Sigmoid colon (tissue), 7 donors: Measurements from ENCODE around the gene PLEKHA7. TPM values are rescaled to one million over a fixed set of nuclear protein-coding genes. Genes with fewer than 3 reads are reported as not detected.

Experiments
- DNase-seq: peaks from one replicate; pipeline ENCODE4 v3.0.0-alpha.2; 2019
- H3K27ac ChIP-seq, 4 donors: fragments of 200-600 bp; sonication (generic); one replicate each; pipeline ENCODE4 v1.5.1; 2016 to 2019; ENCODE audit warnings: mild to moderate bottlenecking in 1 of 4
- H3K27me3 ChIP-seq, 3 donors: fragments of 200-600 bp; sonication (generic); one replicate each; pipeline ENCODE4 v1.5.1; 2019; ENCODE audit warnings: mild to moderate bottlenecking in 1 of 3
- H3K36me3 ChIP-seq, 4 donors: fragments of 200-600 bp; sonication (generic); one replicate each; pipeline ENCODE4 v1.5.1; 2016 to 2019
- H3K4me1 ChIP-seq, 4 donors: fragments of 200-600 bp; sonication (generic); one replicate each; pipeline ENCODE4 v1.5.1; 2017 to 2019
- H3K4me3 ChIP-seq, 4 donors: fragments of 200-600 bp; sonication (generic); one replicate each; pipeline ENCODE4 v1.5.1; 2017 to 2019; ENCODE audit warnings: mild to moderate bottlenecking in 2 of 4, moderate library complexity in 1 of 4
- H3K9me3 ChIP-seq, 4 donors: fragments of 200-600 bp in 3 of 4; sonication (generic) in 3 of 4; one replicate each; pipeline versions ENCODE4 v1.5.1 to v1.6.1; 2013 to 2019
- EP300 ChIP-seq, 4 donors: sonication (generic); formaldehyde crosslinking; IDR thresholded peaks; one replicate each; pipeline ENCODE4 v1.6.1; 2017; ENCODE audit warnings: antibody characterized with exemption in 4 of 4
- POLR2A ChIP-seq, 2 donors: fragments of 450-650 bp; IDR thresholded peaks; one replicate each; pipeline ENCODE4 v1.6.1; 2016; ENCODE audit warnings: antibody characterized with exemption in 2 of 2, mild to moderate bottlenecking in 2 of 2, moderate library complexity in 2 of 2
- POLR2AphosphoS5 ChIP-seq, 4 donors: sonication (generic); formaldehyde crosslinking; IDR thresholded peaks; one replicate each; pipeline ENCODE4 v1.6.1; 2017; ENCODE audit warnings: antibody characterized with exemption in 4 of 4
- WGBS, 2 donors: extraction: QIAGEN DNeasy Blood & Tissue Kit; methylation state at CpG; one replicate each; pipeline ENCODE4 v1.1.7; 2013; 5-methylcytosine and 5-hydroxymethylcytosine counted together
- intact Hi-C: fragments of 100-400 bp; cut with DNase I; formaldehyde crosslinking; loops from one replicate; pipeline ENCODE4 v1.15.1; 2023
- polyA plus RNA-seq, 3 donors: library from polyadenylated mRNA; stranded (reverse); fragments of 200-250 nt; gene quantifications; one replicate each; pipeline ENCODE4 v1.2.3, GENCODE V29; 2013
- total RNA-seq, 4 donors: library from RNA; depleted of rRNA; stranded (reverse); fragments of >200 nt; gene quantifications; one replicate each; pipeline ENCODE4 v1.1.0, GENCODE V29; 2016
- TF ChIP-seq, protein P1 (sequence below), 4 experiments: fragments of 450-650 bp in 3 of 4; fragments of 200-600 bp in 1 of 4; IDR thresholded peaks; one replicate each; pipeline ENCODE4 v1.5.1; 2016 to 2019; ENCODE audit warnings: antibody characterized with exemption in 4 of 4, mild to moderate bottlenecking in 3 of 4, moderate library complexity in 2 of 4
- donor health status: healthy with polysubstance abuse.
- donor health status: Bipolar disorder and iron deficiency.
- donor health status: healthy.

Gene PLEKHA7
- total and polyA plus RNA-seq, 7 donors: 2.9 to 45.3 (median 10.2) TPM

GRCh38 chr11:16809886-16810668 is 204.1 kb downstream of the PLEKHA7 start:
- peaks cover 0 to 3% (median 0%) of the 10 kb centered on the region in 4 donors for H3K4me1 ChIP-seq

GRCh38 chr11:16807306-16807705 is 206.9 kb downstream of the PLEKHA7 start:
- intact Hi-C loops: no loop called here
- H3K9me3 ChIP-seq: no peaks in the 10 kb centered on the region
- no peak for DNase-seq
- 45 to 80% methylated on average over 3 of the region's 3 CpGs for WGBS, 2 donors
- no peak for TF ChIP-seq POLR2A (IDR thresholded peaks at IDR 0.05)
- TF ChIP-seq POLR2AphosphoS5 (IDR thresholded peaks at IDR 0.05): no peak
- TF ChIP-seq, protein P1, sequence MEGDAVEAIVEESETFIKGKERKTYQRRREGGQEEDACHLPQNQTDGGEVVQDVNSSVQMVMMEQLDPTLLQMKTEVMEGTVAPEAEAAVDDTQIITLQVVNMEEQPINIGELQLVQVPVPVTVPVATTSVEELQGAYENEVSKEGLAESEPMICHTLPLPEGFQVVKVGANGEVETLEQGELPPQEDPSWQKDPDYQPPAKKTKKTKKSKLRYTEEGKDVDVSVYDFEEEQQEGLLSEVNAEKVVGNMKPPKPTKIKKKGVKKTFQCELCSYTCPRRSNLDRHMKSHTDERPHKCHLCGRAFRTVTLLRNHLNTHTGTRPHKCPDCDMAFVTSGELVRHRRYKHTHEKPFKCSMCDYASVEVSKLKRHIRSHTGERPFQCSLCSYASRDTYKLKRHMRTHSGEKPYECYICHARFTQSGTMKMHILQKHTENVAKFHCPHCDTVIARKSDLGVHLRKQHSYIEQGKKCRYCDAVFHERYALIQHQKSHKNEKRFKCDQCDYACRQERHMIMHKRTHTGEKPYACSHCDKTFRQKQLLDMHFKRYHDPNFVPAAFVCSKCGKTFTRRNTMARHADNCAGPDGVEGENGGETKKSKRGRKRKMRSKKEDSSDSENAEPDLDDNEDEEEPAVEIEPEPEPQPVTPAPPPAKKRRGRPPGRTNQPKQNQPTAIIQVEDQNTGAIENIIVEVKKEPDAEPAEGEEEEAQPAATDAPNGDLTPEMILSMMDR (IDR thresholded peaks at IDR 0.05): no peak
- no peak for TF ChIP-seq EP300 (IDR thresholded peaks at IDR 0.05)
- H3K27me3 ChIP-seq: no peaks in the 10 kb centered on the region
- H3K27ac ChIP-seq: peak overlapping the region in 1 of 4 donors; percentile 33
- peaks cover 0 to 6% (median 0%) of the 10 kb centered on the region in 4 donors for H3K36me3 ChIP-seq
- no peak overlapping the region for H3K4me3 ChIP-seq
- H3K4me1 ChIP-seq: peaks cover 0 to 3% (median 0%) of the 10 kb centered on the region in 4 donors

More at GRCh38 chr11:16809886-16810668, 204.1 kb downstream of the PLEKHA7 start:
- no peak for TF ChIP-seq EP300 (IDR thresholded peaks at IDR 0.05)
- no peak for TF ChIP-seq POLR2AphosphoS5 (IDR thresholded peaks at IDR 0.05)
- TF ChIP-seq POLR2A (IDR thresholded peaks at IDR 0.05): no peak
- TF ChIP-seq, protein P1 (IDR thresholded peaks at IDR 0.05): no peak
- Histone ChIP-seq H3K9me3 (no peaks in the 10 kb centered on the region), H3K36me3 (no peaks in the 10 kb centered on the region), H3K4me3 (no peak overlapping the region), H3K27ac (peak overlapping the region in 1 of 4 donors; percentile 15), H3K27me3 (no peaks in the 10 kb centered on the region)
- 80 to 83% methylated on average over 11 of the region's 11 CpGs for WGBS, 2 donors
- DNase-seq: peak; percentile 75
- intact Hi-C loops: no loop called here

GRCh38 chr11:16806791-16807190 is 207.4 kb downstream of the PLEKHA7 start:
- WGBS, 2 donors: 77 to 86% methylated on average over 11 of the region's 11 CpGs
- Histone ChIP-seq H3K4me1 (peaks cover 0 to 3% (median 0%) of the 10 kb centered on the region in 4 donors), H3K36me3 (peaks cover 0 to 6% (median 0%) of the 10 kb centered on the region in 4 donors), H3K9me3 (no peaks in the 10 kb centered on the region), H3K27me3 (no peaks in the 10 kb centered on the region), H3K4me3 (no peak overlapping the region), H3K27ac (peak overlapping the region in 1 of 4 donors; percentile 33)
- intact Hi-C loops: no loop called here
- peak; percentile 72 for DNase-seq
- no peak for TF ChIP-seq POLR2A (IDR thresholded peaks at IDR 0.05)
- no peak for TF ChIP-seq POLR2AphosphoS5 (IDR thresholded peaks at IDR 0.05)
- TF ChIP-seq, protein P1 (IDR thresholded peaks at IDR 0.05): no peak
- TF ChIP-seq EP300 (IDR thresholded peaks at IDR 0.05): no peak

- no peak for DNase-seq
- peaks cover 0 to 6% (median 0%) of the 10 kb centered on the region in 4 donors for H3K36me3 ChIP-seq
- TF ChIP-seq, protein P1 (IDR thresholded peaks at IDR 0.05): no peak
- TF ChIP-seq POLR2AphosphoS5 (IDR thresholded peaks at IDR 0.05): no peak
- TF ChIP-seq POLR2A (IDR thresholded peaks at IDR 0.05): no peak
- TF ChIP-seq EP300 (IDR thresholded peaks at IDR 0.05): no peak
- peak overlapping the region in 1 of 4 donors; percentile 2 for H3K27ac ChIP-seq
- peaks cover 0 to 3% (median 0%) of the 10 kb centered on the region in 4 donors for H3K4me1 ChIP-seq
- no peaks in the 10 kb centered on the region for H3K9me3 ChIP-seq
- intact Hi-C loops: no loop called here
- WGBS, 2 donors: 87% methylated on average over 8 of the region's 8 CpGs
- no peaks in the 10 kb centered on the region for H3K27me3 ChIP-seq
- no peak overlapping the region for H3K4me3 ChIP-seq
These were observed 208.3 kb downstream of the PLEKHA7 start for GRCh38 chr11:16805938-16806337.
